ENCODE data around the gene TSN. TPM values are rescaled to one million over a fixed set of nuclear protein-coding genes. Genes with fewer than 3 reads are reported as not detected.

TSN gene
- total and polyA plus RNA-seq, 9 of the 15 experiments (the other 6 are each of a cell fraction or from before 2014, with no cell fraction given) = 63.2 to 152 (median 95.2) TPM

GRCh38 chr2:121736462-121737336 lies 18.8 kb upstream of the TSN start, which contains the start of gene NIFK (continued):
- TF ChIP-seq, protein P1, sequence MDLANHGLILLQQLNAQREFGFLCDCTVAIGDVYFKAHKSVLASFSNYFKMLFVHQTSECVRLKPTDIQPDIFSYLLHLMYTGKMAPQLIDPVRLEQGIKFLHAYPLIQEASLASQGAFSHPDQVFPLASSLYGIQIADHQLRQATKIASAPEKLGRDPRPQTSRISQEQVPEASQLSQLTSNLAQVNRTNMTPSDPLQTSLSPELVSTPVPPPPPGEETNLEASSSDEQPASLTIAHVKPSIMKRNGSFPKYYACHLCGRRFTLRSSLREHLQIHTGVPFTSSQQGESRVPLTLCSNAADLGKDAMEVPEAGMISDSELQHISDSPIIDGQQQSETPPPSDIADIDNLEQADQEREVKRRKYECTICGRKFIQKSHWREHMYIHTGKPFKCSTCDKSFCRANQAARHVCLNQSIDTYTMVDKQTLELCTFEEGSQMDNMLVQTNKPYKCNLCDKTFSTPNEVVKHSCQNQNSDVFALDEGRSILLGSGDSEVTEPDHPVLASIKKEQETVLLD (IDR thresholded peaks at IDR 0.05) = no peak
- TF ChIP-seq CXXC5 (CRISPR knock-in tag; IDR thresholded peaks at IDR 0.05) (peak; percentile 77; the same call in 1 of the 2 replicates), MIER1 (IDR thresholded peaks at IDR 0.05; ENCODE audit: low read depth) (no peak), E2F6 (IDR thresholded peaks at IDR 0.05; ENCODE audit: borderline replicate concordance in 1 of 2, extremely low read depth in 1 of 2, insufficient read depth in 1 of 2, insufficient read length in 1 of 2, low read depth in 1 of 2, low read length in 1 of 2, poor library complexity in 1 of 2, severe bottlenecking in 1 of 2) (peak; percentile 41 to 66), SIN3A (IDR thresholded peaks at IDR 0.05; ENCODE audit: borderline replicate concordance in 2 of 2, control insufficient read depth in 1 of 2, low read depth in 2 of 2, low read length in 2 of 2) (peak; percentile 82 to 94; a peak in 3 of 4 replicates), ARID3B (CRISPR knock-in tag; IDR thresholded peaks at IDR 0.05; ENCODE audit: borderline replicate concordance) (no peak), KDM4B (IDR thresholded peaks at IDR 0.05; ENCODE audit: borderline replicate concordance in 2 of 2, low read depth in 1 of 2) (peak in 1 of 2 experiments; percentile 85; a peak in 1 of 4 replicates), YBX1 (IDR thresholded peaks at IDR 0.05) (no peak), ZNF121 (CRISPR knock-in tag; conservative IDR thresholded peaks at IDR 0.05) (no peak; the same call in 1 of the 2 replicates), KAT7 (CRISPR knock-in tag; IDR thresholded peaks at IDR 0.05; ENCODE audit: borderline replicate concordance) (peak; percentile 67; the same call in 1 of the 2 replicates), BDP1 (IDR thresholded peaks at IDR 0.05; ENCODE audit: insufficient read depth, insufficient read length) (no peak), WHSC1 (IDR thresholded peaks at IDR 0.05; ENCODE audit: low read length) (no peak), NFYB (IDR thresholded peaks at IDR 0.05; ENCODE audit: extremely low read depth, insufficient read length) (no peak), POLR2A (conservative IDR thresholded peaks at IDR 0.05) (peak; percentile 89), MXI1 (IDR thresholded peaks at IDR 0.05; ENCODE audit: low read depth, low read length) (peak; percentile 94), SRSF7 (optimal IDR thresholded peaks at IDR 0.05; ENCODE audit: low read depth, low read length) (no peak), COPS2 (conservative IDR thresholded peaks at IDR 0.05) (no peak), KAT8 (IDR thresholded peaks at IDR 0.05; ENCODE audit: low read depth) (no peak)
- TF ChIP-seq, protein P2, sequence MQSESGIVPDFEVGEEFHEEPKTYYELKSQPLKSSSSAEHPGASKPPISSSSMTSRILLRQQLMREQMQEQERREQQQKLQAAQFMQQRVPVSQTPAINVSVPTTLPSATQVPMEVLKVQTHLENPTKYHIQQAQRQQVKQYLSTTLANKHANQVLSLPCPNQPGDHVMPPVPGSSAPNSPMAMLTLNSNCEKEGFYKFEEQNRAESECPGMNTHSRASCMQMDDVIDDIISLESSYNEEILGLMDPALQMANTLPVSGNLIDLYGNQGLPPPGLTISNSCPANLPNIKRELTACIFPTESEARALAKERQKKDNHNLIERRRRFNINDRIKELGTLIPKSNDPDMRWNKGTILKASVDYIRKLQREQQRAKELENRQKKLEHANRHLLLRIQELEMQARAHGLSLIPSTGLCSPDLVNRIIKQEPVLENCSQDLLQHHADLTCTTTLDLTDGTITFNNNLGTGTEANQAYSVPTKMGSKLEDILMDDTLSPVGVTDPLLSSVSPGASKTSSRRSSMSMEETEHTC (IDR thresholded peaks at IDR 0.05) = no peak
- TF ChIP-seq, protein P3, sequence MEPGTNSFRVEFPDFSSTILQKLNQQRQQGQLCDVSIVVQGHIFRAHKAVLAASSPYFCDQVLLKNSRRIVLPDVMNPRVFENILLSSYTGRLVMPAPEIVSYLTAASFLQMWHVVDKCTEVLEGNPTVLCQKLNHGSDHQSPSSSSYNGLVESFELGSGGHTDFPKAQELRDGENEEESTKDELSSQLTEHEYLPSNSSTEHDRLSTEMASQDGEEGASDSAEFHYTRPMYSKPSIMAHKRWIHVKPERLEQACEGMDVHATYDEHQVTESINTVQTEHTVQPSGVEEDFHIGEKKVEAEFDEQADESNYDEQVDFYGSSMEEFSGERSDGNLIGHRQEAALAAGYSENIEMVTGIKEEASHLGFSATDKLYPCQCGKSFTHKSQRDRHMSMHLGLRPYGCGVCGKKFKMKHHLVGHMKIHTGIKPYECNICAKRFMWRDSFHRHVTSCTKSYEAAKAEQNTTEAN (CRISPR knock-in tag; IDR thresholded peaks at IDR 0.05) = peak; percentile 76; the same call in 1 of the 2 replicates
